HL-60 (cell line): Measurements from ENCODE around the gene INA.
"Not testable (repeated sequence)": the region's sequence is repeated elsewhere in the genome, so short reads cannot be mapped to it uniquely, and the experiment has no call there.

Source experiments
- DNase-seq, 2 experiments: peaks; one replicate each; pipeline ENCODE4 v3.0.0-alpha.2; 2010 to 2020; ENCODE audit warnings: low read depth in 1 of 2, low spot score in 1 of 2
- H3K27ac ChIP-seq: fragments of 250-450 bp; sonication (Bioruptor Pico); replicated peaks from 2 replicates; pipeline ENCODE4 v1.5.1; 2020; ENCODE audit warnings: mild to moderate bottlenecking, moderate library complexity
- H3K27me3 ChIP-seq: fragments of 250-450 bp; sonication (Bioruptor Pico); 2 replicates; pipeline ENCODE4 v1.5.1; 2021; ENCODE audit warnings: mild to moderate bottlenecking, moderate library complexity; ENCODE audit not compliant: insufficient read depth, poor library complexity, severe bottlenecking
- H3K4me3 ChIP-seq: replicated peaks from 2 replicates; pipeline ENCODE4 v1.5.1; 2011; ENCODE audit warnings: mild to moderate bottlenecking, control low read depth, low read length; ENCODE audit not compliant: insufficient read depth
- GABPA ChIP-seq: IDR thresholded peaks from 2 replicates; pipeline ENCODE4 v1.6.1; 2012; ENCODE audit warnings: low read depth
- POLR2AphosphoS5 ChIP-seq: IDR thresholded peaks from 2 replicates; pipeline ENCODE4 v1.6.1; 2012; ENCODE audit warnings: low read depth
- REST ChIP-seq: IDR thresholded peaks from 2 replicates; pipeline ENCODE4 v1.6.1; 2012; ENCODE audit warnings: low read depth; ENCODE audit not compliant: insufficient replicate concordance
- SPI1 ChIP-seq: IDR thresholded peaks from 2 replicates; pipeline ENCODE4 v1.6.1; 2012; ENCODE audit warnings: low read depth, mild to moderate bottlenecking, borderline replicate concordance
- TF ChIP-seq, protein P1 (sequence below): IDR thresholded peaks from one replicate; pipeline ENCODE4 v1.5.1; 2011; ENCODE audit warnings: low read length, control low read depth, inconsistent platforms; ENCODE audit not compliant: insufficient read depth

The INA gene

GRCh38 chr10:103256613-103257012 lies 20.3 kb upstream of the INA start:
- H3K27me3 ChIP-seq, result no peaks in the 10 kb centered on the region
- H3K27ac ChIP-seq, result no peak overlapping the region

GRCh38 chr10:103257812-103258211 lies 19.1 kb upstream of the INA start:
- H3K27me3 ChIP-seq, result no peaks in the 10 kb centered on the region
- no peak overlapping the region for H3K4me3 ChIP-seq
- TF ChIP-seq REST, result no peak
- no peak for TF ChIP-seq SPI1
- TF ChIP-seq, protein P1, sequence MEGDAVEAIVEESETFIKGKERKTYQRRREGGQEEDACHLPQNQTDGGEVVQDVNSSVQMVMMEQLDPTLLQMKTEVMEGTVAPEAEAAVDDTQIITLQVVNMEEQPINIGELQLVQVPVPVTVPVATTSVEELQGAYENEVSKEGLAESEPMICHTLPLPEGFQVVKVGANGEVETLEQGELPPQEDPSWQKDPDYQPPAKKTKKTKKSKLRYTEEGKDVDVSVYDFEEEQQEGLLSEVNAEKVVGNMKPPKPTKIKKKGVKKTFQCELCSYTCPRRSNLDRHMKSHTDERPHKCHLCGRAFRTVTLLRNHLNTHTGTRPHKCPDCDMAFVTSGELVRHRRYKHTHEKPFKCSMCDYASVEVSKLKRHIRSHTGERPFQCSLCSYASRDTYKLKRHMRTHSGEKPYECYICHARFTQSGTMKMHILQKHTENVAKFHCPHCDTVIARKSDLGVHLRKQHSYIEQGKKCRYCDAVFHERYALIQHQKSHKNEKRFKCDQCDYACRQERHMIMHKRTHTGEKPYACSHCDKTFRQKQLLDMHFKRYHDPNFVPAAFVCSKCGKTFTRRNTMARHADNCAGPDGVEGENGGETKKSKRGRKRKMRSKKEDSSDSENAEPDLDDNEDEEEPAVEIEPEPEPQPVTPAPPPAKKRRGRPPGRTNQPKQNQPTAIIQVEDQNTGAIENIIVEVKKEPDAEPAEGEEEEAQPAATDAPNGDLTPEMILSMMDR, result no peak
- TF ChIP-seq GABPA, result no peak
- no peak for TF ChIP-seq POLR2AphosphoS5
- DNase-seq, result no peak
- no peak overlapping the region for H3K27ac ChIP-seq

More at GRCh38 chr10:103256613-103257012, 20.3 kb upstream of the INA start:
- no peak overlapping the region for H3K4me3 ChIP-seq
- TF ChIP-seq SPI1 (no peak), GABPA (no peak)
- no peak for DNase-seq

GRCh38 chr10:103258928-103259327 lies 18.0 kb upstream of the INA start:
- H3K4me3 ChIP-seq, DNase-seq, H3K27me3 ChIP-seq, H3K27ac ChIP-seq: not testable (repeated sequence)

GRCh38 chr10:103259989-103260388 lies 16.9 kb upstream of the INA start:
- TF ChIP-seq POLR2AphosphoS5, result no peak
- TF ChIP-seq REST, result no peak
- TF ChIP-seq, protein P1, result no peak
- TF ChIP-seq GABPA, result no peak
- TF ChIP-seq SPI1, result no peak
- Histone ChIP-seq H3K27me3 (no peaks in the 10 kb centered on the region), H3K27ac (no peak overlapping the region), H3K4me3 (no peak overlapping the region)
- DNase-seq, result no peak

GRCh38 chr10:103262229-103262628 lies 14.7 kb upstream of the INA start:
- DNase-seq, result no peak
- TF ChIP-seq SPI1, result no peak
- TF ChIP-seq GABPA, result no peak
- no peak for TF ChIP-seq POLR2AphosphoS5
- TF ChIP-seq, protein P1, result no peak
- TF ChIP-seq REST, result no peak
- Histone ChIP-seq H3K4me3 (no peak overlapping the region), H3K27me3 (no peaks in the 10 kb centered on the region), H3K27ac (no peak overlapping the region)
